ENCODE results near the gene IFIT1.

The IFIT1 gene
- long read RNA-seq, partial matches to known transcripts = 0 of 4 reads
- long read RNA-seq, other reads (novel, unspliced or antisense) = 0 of 4 reads

- Histone ChIP-seq H3K27ac (replicated peaks) (peak within 1 kb of the TSS; percentile 38), H3K27me3 (ENCODE audit: insufficient read depth, poor library complexity, severe bottlenecking) (no peaks in the 10 kb centered on the region), H3K4me3 (replicated peaks; ENCODE audit: insufficient read depth, low read length) (peak within 1 kb of the TSS; percentile 51)
- TF ChIP-seq CTCF (IDR thresholded peaks at IDR 0.05; ENCODE audit: insufficient read depth, low read length) = no peak
- no peak for TF ChIP-seq REST (IDR thresholded peaks at IDR 0.05; ENCODE audit: insufficient replicate concordance, low read depth)
- no peak for TF ChIP-seq GABPA (IDR thresholded peaks at IDR 0.05; ENCODE audit: low read depth)
- TF ChIP-seq SPI1 (IDR thresholded peaks at IDR 0.05; ENCODE audit: borderline replicate concordance, low read depth) = no peak
- no peak for TF ChIP-seq POLR2AphosphoS5 (IDR thresholded peaks at IDR 0.05; ENCODE audit: low read depth)
- peak; percentile 28 to 38 for DNase-seq (ENCODE audit: low read depth in 1 of 2, low spot score in 1 of 2)
These were observed at the start of gene IFIT1 for GRCh38 chr10:89391907-89392756. TSS of gene IFIT1 (plus strand) at chr10:89392623. CDS start at chr10:89392713, 90 bp downstream.

GRCh38 chr10:89343089-89343767 is 49.2 kb upstream of the IFIT1 start:
- Histone ChIP-seq H3K27ac (replicated peaks) (no peak overlapping the region), H3K4me3 (replicated peaks; ENCODE audit: insufficient read depth, low read length) (no peak overlapping the region), H3K27me3 (ENCODE audit: insufficient read depth, poor library complexity, severe bottlenecking) (no peaks in the 10 kb centered on the region)
- TF ChIP-seq GABPA (IDR thresholded peaks at IDR 0.05; ENCODE audit: low read depth) (no peak), SPI1 (IDR thresholded peaks at IDR 0.05; ENCODE audit: borderline replicate concordance, low read depth) (no peak), POLR2AphosphoS5 (IDR thresholded peaks at IDR 0.05; ENCODE audit: low read depth) (no peak), REST (IDR thresholded peaks at IDR 0.05; ENCODE audit: insufficient replicate concordance, low read depth) (no peak), CTCF (IDR thresholded peaks at IDR 0.05; ENCODE audit: insufficient read depth, low read length) (no peak)
- DNase-seq (ENCODE audit: low read depth in 1 of 2, low spot score in 1 of 2) = no peak

GRCh38 chr10:89344156-89344555 is 48.3 kb upstream of the IFIT1 start:
- no peak overlapping the region for H3K27ac ChIP-seq (replicated peaks)
- TF ChIP-seq SPI1 (IDR thresholded peaks at IDR 0.05; ENCODE audit: borderline replicate concordance, low read depth) = no peak
- no peak for TF ChIP-seq REST (IDR thresholded peaks at IDR 0.05; ENCODE audit: insufficient replicate concordance, low read depth)
- TF ChIP-seq GABPA (IDR thresholded peaks at IDR 0.05; ENCODE audit: low read depth) = no peak
- no peak for TF ChIP-seq CTCF (IDR thresholded peaks at IDR 0.05; ENCODE audit: insufficient read depth, low read length)
- no peak for TF ChIP-seq POLR2AphosphoS5 (IDR thresholded peaks at IDR 0.05; ENCODE audit: low read depth)

More at GRCh38 chr10:89344156-89344555, 48.3 kb upstream of the IFIT1 start:
- H3K27me3 ChIP-seq (ENCODE audit: insufficient read depth, poor library complexity, severe bottlenecking) = no peaks in the 10 kb centered on the region
- H3K4me3 ChIP-seq (replicated peaks; ENCODE audit: insufficient read depth, low read length) = no peak overlapping the region
- DNase-seq (ENCODE audit: low read depth in 1 of 2, low spot score in 1 of 2) = no peak
